OCI-LY3 (cell line): ENCODE measurements around the gene KDM4C.

Experiments used
- H2AFZ ChIP-seq: fragments of 200-600, 300-600 bp; shearing (Covaris generic); 2 replicates; pipeline ENCODE4 v1.6.0; 2014; ENCODE audit warnings: antibody characterized with exemption, low read depth, low read length
- H3K27ac ChIP-seq: fragments of 200-600, 300-600 bp; sonication (generic); 2 replicates; pipeline ENCODE4 v1.5.1; 2014; ENCODE audit warnings: mild to moderate bottlenecking, low read length, moderate library complexity, mixed read lengths
- H3K27me3 ChIP-seq: fragments of 200-600, 300-600 bp; sonication (generic); 2 replicates; pipeline ENCODE4 v1.6.1; 2014; ENCODE audit warnings: low read depth, low read length, mixed read lengths
- H3K36me3 ChIP-seq: fragments of 200-600, 300-600 bp; sonication (generic); replicated peaks from 2 replicates; pipeline ENCODE3; 2014; ENCODE audit warnings: low read depth, low read length, mixed read lengths
- H3K4me1 ChIP-seq: fragments of 300-600, 200-600 bp; sonication (generic); 2 replicates; pipeline ENCODE4 v1.6.1; 2014; ENCODE audit warnings: low read length, mixed read lengths
- H3K4me2 ChIP-seq: fragments of 200-600, 300-600 bp; sonication (generic); 2 replicates; pipeline ENCODE4 v1.6.1; 2014; ENCODE audit warnings: low read length, mixed read lengths
- H3K4me3 ChIP-seq: fragments of 300-600, 200-600 bp; sonication (generic); 2 replicates; pipeline ENCODE4 v1.5.1; 2014; ENCODE audit warnings: antibody characterized with exemption, mild to moderate bottlenecking, low read length, moderate library complexity
- H3K79me2 ChIP-seq: fragments of 300-600, 200-600 bp; shearing (Covaris generic); 2 replicates; pipeline ENCODE4 v1.6.1; 2014; ENCODE audit warnings: mild to moderate bottlenecking, low read length, mixed read lengths
- H3K9ac ChIP-seq: fragments of 300-600, 200-600 bp; shearing (Covaris generic); 2 replicates; pipeline ENCODE4 v1.6.0; 2014; ENCODE audit warnings: mild to moderate bottlenecking, low read length, moderate library complexity
- H3K9me3 ChIP-seq: fragments of 200-600, 300-600 bp; shearing (Covaris generic); 2 replicates; pipeline ENCODE4 v1.6.1; 2014; ENCODE audit warnings: low read length, mixed read lengths; ENCODE audit not compliant: insufficient read depth
- H4K20me1 ChIP-seq: fragments of 200-600, 300-600 bp; sonication (generic); 2 replicates; pipeline ENCODE4 v1.6.1; 2016; ENCODE audit warnings: low read length, mixed read lengths; ENCODE audit not compliant: insufficient read depth
- EZH2phosphoT487 ChIP-seq: fragments of 200-600 bp; shearing (Covaris generic); IDR thresholded peaks from 2 replicates; pipeline ENCODE4 v1.6.1; 2018; ENCODE audit warnings: antibody characterized with exemption, mixed run types, low read depth
- TF ChIP-seq, protein P1 (sequence below): fragments of 200-600, 300-600 bp; sonication (generic); IDR thresholded peaks from 2 replicates; pipeline ENCODE4 v1.5.1; 2014; ENCODE audit warnings: antibody characterized with exemption, low read length, low read depth

Gene KDM4C

GRCh38 chr9:7051711-7052110, 293.9 kb downstream of the KDM4C start:
- Histone ChIP-seq H3K4me2 (no peak overlapping the region), H3K27me3 (0 out of 2 replicates have a peak, but pooled peaks cover 4% of the 10 kb centered on the region), H3K4me1 (peaks cover 13% of the 10 kb centered on the region), H3K9me3 (no peaks in the 10 kb centered on the region), H3K9ac (no peak overlapping the region), H4K20me1 (peaks cover 7% of the 10 kb centered on the region), H3K79me2 (no peaks in the 10 kb centered on the region), H3K4me3 (no peak overlapping the region), H3K27ac (no peak overlapping the region), H3K36me3 (no peaks in the 10 kb centered on the region), H2AFZ (no peak overlapping the region)
- no peak for TF ChIP-seq EZH2phosphoT487
- TF ChIP-seq, protein P1, sequence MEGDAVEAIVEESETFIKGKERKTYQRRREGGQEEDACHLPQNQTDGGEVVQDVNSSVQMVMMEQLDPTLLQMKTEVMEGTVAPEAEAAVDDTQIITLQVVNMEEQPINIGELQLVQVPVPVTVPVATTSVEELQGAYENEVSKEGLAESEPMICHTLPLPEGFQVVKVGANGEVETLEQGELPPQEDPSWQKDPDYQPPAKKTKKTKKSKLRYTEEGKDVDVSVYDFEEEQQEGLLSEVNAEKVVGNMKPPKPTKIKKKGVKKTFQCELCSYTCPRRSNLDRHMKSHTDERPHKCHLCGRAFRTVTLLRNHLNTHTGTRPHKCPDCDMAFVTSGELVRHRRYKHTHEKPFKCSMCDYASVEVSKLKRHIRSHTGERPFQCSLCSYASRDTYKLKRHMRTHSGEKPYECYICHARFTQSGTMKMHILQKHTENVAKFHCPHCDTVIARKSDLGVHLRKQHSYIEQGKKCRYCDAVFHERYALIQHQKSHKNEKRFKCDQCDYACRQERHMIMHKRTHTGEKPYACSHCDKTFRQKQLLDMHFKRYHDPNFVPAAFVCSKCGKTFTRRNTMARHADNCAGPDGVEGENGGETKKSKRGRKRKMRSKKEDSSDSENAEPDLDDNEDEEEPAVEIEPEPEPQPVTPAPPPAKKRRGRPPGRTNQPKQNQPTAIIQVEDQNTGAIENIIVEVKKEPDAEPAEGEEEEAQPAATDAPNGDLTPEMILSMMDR = no peak

DNA sequence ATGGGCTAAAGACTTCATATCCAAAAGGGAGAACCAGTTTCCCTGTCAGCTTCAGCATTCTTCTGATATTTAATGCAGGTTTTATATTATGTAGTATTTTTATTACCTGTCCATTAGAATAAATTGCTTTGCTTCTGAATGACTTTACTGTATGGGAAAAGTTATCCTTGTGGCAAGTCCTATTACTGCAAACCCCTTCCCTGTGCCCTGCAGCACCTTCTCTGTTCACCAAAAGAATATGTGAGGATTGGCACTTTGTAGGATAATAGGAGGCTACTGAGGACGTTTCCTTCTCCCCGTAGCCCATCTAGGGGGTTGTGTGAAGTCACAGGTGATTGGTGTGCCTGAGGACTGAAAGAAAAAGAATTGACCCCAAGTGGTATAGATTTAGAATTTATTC, 296.1 kb downstream of the KDM4C start:
- Histone ChIP-seq H3K27me3 (0 out of 2 replicates have a peak, but pooled peaks cover 4% of the 10 kb centered on the region), H3K36me3 (no peaks in the 10 kb centered on the region), H3K4me3 (no peak overlapping the region), H3K9me3 (no peaks in the 10 kb centered on the region), H3K4me2 (no peak overlapping the region), H4K20me1 (peaks cover 7% of the 10 kb centered on the region), H3K9ac (no peak overlapping the region), H3K27ac (no peak overlapping the region), H2AFZ (no peak overlapping the region), H3K4me1 (peaks cover 13% of the 10 kb centered on the region), H3K79me2 (no peaks in the 10 kb centered on the region)
- TF ChIP-seq, protein P1 = no peak
- TF ChIP-seq EZH2phosphoT487 = no peak

- no peaks in the 10 kb centered on the region for H3K9me3 ChIP-seq
- H3K27ac ChIP-seq = no peak overlapping the region
- no peak overlapping the region for H2AFZ ChIP-seq
- H3K79me2 ChIP-seq = no peaks in the 10 kb centered on the region
- no peaks in the 10 kb centered on the region for H3K36me3 ChIP-seq
- H3K4me3 ChIP-seq = no peak overlapping the region
- peak overlapping the region; percentile 40 for H3K4me2 ChIP-seq
- TF ChIP-seq, protein P1 = no peak
- TF ChIP-seq EZH2phosphoT487 = no peak
- H4K20me1 ChIP-seq = peaks cover 7% of the 10 kb centered on the region
- H3K4me1 ChIP-seq = peaks cover 13% of the 10 kb centered on the region
- no peak overlapping the region for H3K9ac ChIP-seq
- 0 out of 2 replicates have a peak, but pooled peaks cover 4% of the 10 kb centered on the region for H3K27me3 ChIP-seq
These were observed 297.6 kb downstream of the KDM4C start for GRCh38 chr9:7055171-7055903.

- H3K4me3 ChIP-seq = no peak overlapping the region
- peaks cover 7% of the 10 kb centered on the region for H4K20me1 ChIP-seq
- H3K27me3 ChIP-seq = 0 out of 2 replicates have a peak, but pooled peaks cover 4% of the 10 kb centered on the region
- H3K27ac ChIP-seq = no peak overlapping the region
- H3K36me3 ChIP-seq = no peaks in the 10 kb centered on the region
- H2AFZ ChIP-seq = no peak overlapping the region
- peaks cover 13% of the 10 kb centered on the region for H3K4me1 ChIP-seq
- H3K9ac ChIP-seq = no peak overlapping the region
- H3K4me2 ChIP-seq = no peak overlapping the region
- TF ChIP-seq EZH2phosphoT487 = no peak
- TF ChIP-seq, protein P1 = no peak
- H3K9me3 ChIP-seq = no peaks in the 10 kb centered on the region
- no peaks in the 10 kb centered on the region for H3K79me2 ChIP-seq
These were observed 298.5 kb downstream of the KDM4C start for GRCh38 chr9:7056254-7056653.
